ENCODE data around the gene TRAIP.

Gene TRAIP

GRCh38 chr3:49794431-49794830, 61.9 kb downstream of the TRAIP start:
- Histone ChIP-seq H3K4me3 (ENCODE audit: low read depth, low read length) (no peak overlapping the region), H3K27ac (no peak overlapping the region), H3K36me3 (replicated peaks) (no peaks in the 10 kb centered on the region), H3K27me3 (replicated peaks) (no peaks in the 10 kb centered on the region)
- in situ Hi-C loops (cut with HindIII; ENCODE audit: low pct_ligation_motif_present, low sequenced_read_pairs) = no loop called here
- no peak for TF ChIP-seq CTCF (IDR thresholded peaks at IDR 0.05; ENCODE audit: low read depth, low read length, missing control alignments)
- no peak for DNase-seq

GRCh38 chr3:49793486-49794085, 62.8 kb downstream of the TRAIP start:
- Histone ChIP-seq H3K36me3 (replicated peaks) (no peaks in the 10 kb centered on the region), H3K27me3 (replicated peaks) (no peaks in the 10 kb centered on the region), H3K4me3 (ENCODE audit: low read depth, low read length) (no peak overlapping the region), H3K27ac (no peak overlapping the region)
- DNase-seq = no peak
- in situ Hi-C loops (cut with HindIII; ENCODE audit: low pct_ligation_motif_present, low sequenced_read_pairs) = no loop called here
- no peak for TF ChIP-seq CTCF (IDR thresholded peaks at IDR 0.05; ENCODE audit: low read depth, low read length, missing control alignments)

- H3K27ac ChIP-seq = no peak overlapping the region
- no peaks in the 10 kb centered on the region for H3K36me3 ChIP-seq (replicated peaks)
- in situ Hi-C loops (cut with HindIII; ENCODE audit: low pct_ligation_motif_present, low sequenced_read_pairs) = no loop called here
- DNase-seq = no peak
- no peak for TF ChIP-seq CTCF (IDR thresholded peaks at IDR 0.05; ENCODE audit: low read depth, low read length, missing control alignments)
- no peak overlapping the region for H3K4me3 ChIP-seq (ENCODE audit: low read depth, low read length)
- H3K27me3 ChIP-seq (replicated peaks) = no peaks in the 10 kb centered on the region
Observed at GRCh38 chr3:49792371-49793150, 63.8 kb downstream of the TRAIP start.

GRCh38 chr3:49791571-49791970, 64.8 kb downstream of the TRAIP start:
- Histone ChIP-seq H3K36me3 (replicated peaks) (no peaks in the 10 kb centered on the region), H3K27ac (no peak overlapping the region), H3K27me3 (replicated peaks) (no peaks in the 10 kb centered on the region), H3K4me3 (ENCODE audit: low read depth, low read length) (no peak overlapping the region)
- in situ Hi-C loops (cut with HindIII; ENCODE audit: low pct_ligation_motif_present, low sequenced_read_pairs) = no loop called here
- no peak for DNase-seq
- TF ChIP-seq CTCF (IDR thresholded peaks at IDR 0.05; ENCODE audit: low read depth, low read length, missing control alignments) = no peak

GRCh38 chr3:49790626-49791411, 65.5 kb downstream of the TRAIP start:
- Histone ChIP-seq H3K4me3 (ENCODE audit: low read depth, low read length) (no peak overlapping the region), H3K27ac (no peak overlapping the region), H3K27me3 (replicated peaks) (no peaks in the 10 kb centered on the region), H3K36me3 (replicated peaks) (no peaks in the 10 kb centered on the region)
- in situ Hi-C loops (cut with HindIII; ENCODE audit: low pct_ligation_motif_present, low sequenced_read_pairs) = no loop called here
- DNase-seq = no peak
- TF ChIP-seq CTCF (IDR thresholded peaks at IDR 0.05; ENCODE audit: low read depth, low read length, missing control alignments) = no peak

All from brain microvascular endothelial cell (primary cell).